ENCODE measurements around the gene FEZ2. TPM values are rescaled to one million over a fixed set of nuclear protein-coding genes. Genes with fewer than 3 reads are reported as not detected.

Gene FEZ2
- total and polyA plus RNA-seq, 2 of the 13 experiments (the other 11 are each of a cell fraction or from before 2014, with no cell fraction given): 42.5 to 59.1 TPM

DNA sequence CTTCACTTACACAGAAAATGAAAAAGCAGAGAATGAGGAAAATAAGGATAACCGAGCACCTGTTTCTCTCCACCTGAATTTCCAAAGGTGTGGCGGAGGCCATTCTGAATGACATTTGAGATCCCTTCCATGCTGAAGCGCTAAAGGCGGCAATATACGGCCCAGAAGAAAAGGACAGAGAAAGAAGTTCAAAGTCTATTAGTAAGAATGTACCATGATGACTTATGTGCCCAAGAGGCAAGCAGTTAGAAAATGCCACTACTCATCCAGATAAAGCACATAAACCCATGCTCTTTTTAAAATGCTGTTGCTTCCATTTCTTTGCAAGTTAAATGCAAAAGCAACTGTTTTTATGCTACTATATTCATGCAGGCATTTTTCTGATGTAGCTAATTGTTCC, 37.2 kb downstream of the FEZ2 start:
- TF ChIP-seq HMG20A (CRISPR knock-in tag; IDR thresholded peaks at IDR 0.05; ENCODE audit: borderline replicate concordance): no peak
- TF ChIP-seq MED1 (CRISPR knock-in tag; IDR thresholded peaks at IDR 0.05): no peak
- TF ChIP-seq, protein P1, sequence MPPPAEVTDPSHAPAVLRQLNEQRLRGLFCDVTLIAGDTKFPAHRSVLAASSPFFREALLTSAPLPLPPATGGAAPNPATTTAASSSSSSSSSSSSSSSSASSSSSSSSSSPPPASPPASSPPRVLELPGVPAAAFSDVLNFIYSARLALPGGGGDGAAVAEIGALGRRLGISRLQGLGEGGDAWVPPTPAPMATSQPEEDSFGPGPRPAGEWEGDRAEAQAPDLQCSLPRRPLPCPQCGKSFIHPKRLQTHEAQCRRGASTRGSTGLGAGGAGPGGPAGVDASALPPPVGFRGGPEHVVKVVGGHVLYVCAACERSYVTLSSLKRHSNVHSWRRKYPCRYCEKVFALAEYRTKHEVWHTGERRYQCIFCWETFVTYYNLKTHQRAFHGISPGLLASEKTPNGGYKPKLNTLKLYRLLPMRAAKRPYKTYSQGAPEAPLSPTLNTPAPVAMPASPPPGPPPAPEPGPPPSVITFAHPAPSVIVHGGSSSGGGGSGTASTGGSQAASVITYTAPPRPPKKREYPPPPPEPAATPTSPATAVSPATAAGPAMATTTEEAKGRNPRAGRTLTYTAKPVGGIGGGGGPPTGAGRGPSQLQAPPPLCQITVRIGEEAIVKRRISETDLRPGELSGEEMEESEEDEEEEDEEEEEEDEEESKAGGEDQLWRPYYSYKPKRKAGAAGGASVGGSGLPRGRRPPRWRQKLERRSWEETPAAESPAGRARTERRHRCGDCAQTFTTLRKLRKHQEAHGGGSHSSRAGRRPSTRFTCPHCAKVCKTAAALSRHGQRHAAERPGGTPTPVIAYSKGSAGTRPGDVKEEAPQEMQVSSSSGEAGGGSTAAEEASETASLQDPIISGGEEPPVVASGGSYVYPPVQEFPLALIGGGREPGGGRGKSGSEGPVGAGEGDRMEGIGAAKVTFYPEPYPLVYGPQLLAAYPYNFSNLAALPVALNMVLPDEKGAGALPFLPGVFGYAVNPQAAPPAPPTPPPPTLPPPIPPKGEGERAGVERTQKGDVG (CRISPR knock-in tag; IDR thresholded peaks at IDR 0.05; ENCODE audit: borderline replicate concordance): no peak
- TF ChIP-seq CHCHD3 (CRISPR knock-in tag; IDR thresholded peaks at IDR 0.05): no peak
- TF ChIP-seq RFXANK (CRISPR knock-in tag; IDR thresholded peaks at IDR 0.05): no peak
- TF ChIP-seq, protein P2, sequence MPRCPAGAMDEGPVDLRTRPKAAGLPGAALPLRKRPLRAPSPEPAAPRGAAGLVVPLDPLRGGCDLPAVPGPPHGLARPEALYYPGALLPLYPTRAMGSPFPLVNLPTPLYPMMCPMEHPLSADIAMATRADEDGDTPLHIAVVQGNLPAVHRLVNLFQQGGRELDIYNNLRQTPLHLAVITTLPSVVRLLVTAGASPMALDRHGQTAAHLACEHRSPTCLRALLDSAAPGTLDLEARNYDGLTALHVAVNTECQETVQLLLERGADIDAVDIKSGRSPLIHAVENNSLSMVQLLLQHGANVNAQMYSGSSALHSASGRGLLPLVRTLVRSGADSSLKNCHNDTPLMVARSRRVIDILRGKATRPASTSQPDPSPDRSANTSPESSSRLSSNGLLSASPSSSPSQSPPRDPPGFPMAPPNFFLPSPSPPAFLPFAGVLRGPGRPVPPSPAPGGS (CRISPR knock-in tag; IDR thresholded peaks at IDR 0.05): no peak
- TF ChIP-seq CEBPG (CRISPR knock-in tag; IDR thresholded peaks at IDR 0.05): no peak
- TF ChIP-seq E2F2 (CRISPR knock-in tag; IDR thresholded peaks at IDR 0.05; ENCODE audit: borderline replicate concordance): no peak
- no peaks in the 10 kb centered on the region for H3K27me3 ChIP-seq (ENCODE audit: control insufficient read depth in 1 of 2, insufficient read depth in 2 of 2, low read length in 2 of 2)
- H3K4me2 ChIP-seq (ENCODE audit: low read depth, low read length): no peak overlapping the region
- no peaks in the 10 kb centered on the region for H4K20me1 ChIP-seq (ENCODE audit: insufficient read depth, low read length)
- H3K79me2 ChIP-seq (ENCODE audit: insufficient read depth, low read length): no peaks in the 10 kb centered on the region
- H3K4me1 ChIP-seq (ENCODE audit: insufficient read depth, low read length): peaks cover 23% of the 10 kb centered on the region
- BruUV-seq (replicated peaks): no TSS peak
- ChIA-PET POLR2A (no interaction called here), CTCF (ENCODE audit: low intra/inter-chr PET ratio, low total read pairs) (no interaction called here)
- WGBS (ENCODE audit: low lambda C conversion rate): 98% methylated on average over 5 of the region's 5 CpGs
- no peak overlapping the region for H3K9ac ChIP-seq (ENCODE audit: insufficient read depth, low read depth, low read length)
- intact Hi-C loops (cut with micrococcal nuclease; ENCODE audit: unreplicated experiment): no loop called here
- ATAC-seq: no peak
- no peak overlapping the region for H3K27ac ChIP-seq (ENCODE audit: extremely low read length, insufficient read depth, low read length)
- in situ Hi-C loops (cut with HindIII; ENCODE audit: extremely low pct_ligation_motif_present, low pct_unique_long_range_greater_than_20kb): no loop called here
- H2AFZ ChIP-seq (ENCODE audit: low read length): no peak overlapping the region
- H3K36me3 ChIP-seq (replicated peaks in 1 of 2; ENCODE audit: control insufficient read depth in 1 of 2, insufficient read depth in 2 of 2, low read length in 2 of 2): peaks cover 2 to 39% of the 10 kb centered on the region in 2 experiments; a peak in 3 of 5 replicates
- FAIRE-seq: no peak
- DNase-seq (ENCODE audit: low spot score): no peak
- no peaks in the 10 kb centered on the region for H3K9me3 ChIP-seq (ENCODE audit: low read length)
- no peak overlapping the region for H3K4me3 ChIP-seq (replicated peaks in 1 of 3; ENCODE audit: insufficient read depth in 1 of 3, low read depth in 2 of 3, low read length in 3 of 3)
